Bronchial epithelial cell (primary cell): ENCODE results near the gene SH3BGRL. TPM values are rescaled to one million over a fixed set of nuclear protein-coding genes. Genes with fewer than 3 reads are reported as not detected.
"Not testable (repeated sequence)": the region's sequence is repeated elsewhere in the genome, so short reads cannot be mapped to it uniquely, and the experiment has no call there.

Source experiments
- DNase-seq: peaks from one replicate; pipeline ENCODE4 v3.0.0-alpha.2; 2010; ENCODE audit warnings: low read depth
- FAIRE-seq: peaks from 2 replicates; lab custom pipeline; 2011; peaks lifted over from hg19 to GRCh38; lab: Jason Lieb, UNC
- H3K27me3 ChIP-seq: 2 replicates; pipeline ENCODE4 v1.5.1; 2011; ENCODE audit warnings: low read length; ENCODE audit not compliant: control insufficient read depth, insufficient read depth
- H3K36me3 ChIP-seq: 2 replicates; pipeline ENCODE4 v1.5.1; 2011; ENCODE audit warnings: low read length; ENCODE audit not compliant: control insufficient read depth, insufficient read depth
- H3K4me3 ChIP-seq: 2 replicates; pipeline ENCODE4 v1.5.1; 2011; ENCODE audit warnings: mild to moderate bottlenecking, low read depth, low read length, control low read depth
- total RNA-seq: library from RNA; depleted of rRNA; stranded (reverse); fragments of >200 nt; gene quantifications from 2 replicates; pipeline ENCODE4 v1.2.1, GENCODE V29; 2014
- TF ChIP-seq, protein P1 (sequence below): IDR thresholded peaks from 2 replicates; pipeline ENCODE4 v1.5.1; 2011; ENCODE audit warnings: mild to moderate bottlenecking, moderate library complexity, low read length, control low read depth, inconsistent platforms; ENCODE audit not compliant: insufficient read depth, severe bottlenecking

The SH3BGRL gene
- total RNA-seq, 1 donor from 2014 or later: 7.9 TPM

DNA sequence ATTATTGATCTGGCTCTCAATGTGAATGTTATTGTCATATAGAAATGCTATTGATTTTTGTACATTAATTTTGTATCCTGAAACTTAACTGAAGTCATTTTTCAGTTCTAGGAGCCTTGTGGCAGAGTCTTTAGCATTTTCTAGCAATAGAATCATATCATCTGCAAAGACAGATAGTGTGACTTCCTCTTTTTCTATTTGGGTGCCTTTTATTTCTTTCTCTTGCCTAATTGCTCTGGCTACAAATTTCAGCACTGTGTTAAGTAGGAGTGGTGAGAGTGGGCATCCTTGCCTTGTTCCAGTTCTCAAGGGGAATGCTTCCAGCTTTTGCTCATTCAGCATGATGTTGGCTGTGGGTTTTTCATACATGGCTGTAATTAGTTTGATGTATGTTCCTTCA, 102.7 kb downstream of the SH3BGRL start:
- no peaks in the 10 kb centered on the region for H3K27me3 ChIP-seq
- FAIRE-seq (no peak), DNase-seq (no peak)
- TF ChIP-seq, protein P1, sequence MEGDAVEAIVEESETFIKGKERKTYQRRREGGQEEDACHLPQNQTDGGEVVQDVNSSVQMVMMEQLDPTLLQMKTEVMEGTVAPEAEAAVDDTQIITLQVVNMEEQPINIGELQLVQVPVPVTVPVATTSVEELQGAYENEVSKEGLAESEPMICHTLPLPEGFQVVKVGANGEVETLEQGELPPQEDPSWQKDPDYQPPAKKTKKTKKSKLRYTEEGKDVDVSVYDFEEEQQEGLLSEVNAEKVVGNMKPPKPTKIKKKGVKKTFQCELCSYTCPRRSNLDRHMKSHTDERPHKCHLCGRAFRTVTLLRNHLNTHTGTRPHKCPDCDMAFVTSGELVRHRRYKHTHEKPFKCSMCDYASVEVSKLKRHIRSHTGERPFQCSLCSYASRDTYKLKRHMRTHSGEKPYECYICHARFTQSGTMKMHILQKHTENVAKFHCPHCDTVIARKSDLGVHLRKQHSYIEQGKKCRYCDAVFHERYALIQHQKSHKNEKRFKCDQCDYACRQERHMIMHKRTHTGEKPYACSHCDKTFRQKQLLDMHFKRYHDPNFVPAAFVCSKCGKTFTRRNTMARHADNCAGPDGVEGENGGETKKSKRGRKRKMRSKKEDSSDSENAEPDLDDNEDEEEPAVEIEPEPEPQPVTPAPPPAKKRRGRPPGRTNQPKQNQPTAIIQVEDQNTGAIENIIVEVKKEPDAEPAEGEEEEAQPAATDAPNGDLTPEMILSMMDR: no peak
- H3K36me3 ChIP-seq: no peaks in the 10 kb centered on the region
- no peak overlapping the region for H3K4me3 ChIP-seq

DNA sequence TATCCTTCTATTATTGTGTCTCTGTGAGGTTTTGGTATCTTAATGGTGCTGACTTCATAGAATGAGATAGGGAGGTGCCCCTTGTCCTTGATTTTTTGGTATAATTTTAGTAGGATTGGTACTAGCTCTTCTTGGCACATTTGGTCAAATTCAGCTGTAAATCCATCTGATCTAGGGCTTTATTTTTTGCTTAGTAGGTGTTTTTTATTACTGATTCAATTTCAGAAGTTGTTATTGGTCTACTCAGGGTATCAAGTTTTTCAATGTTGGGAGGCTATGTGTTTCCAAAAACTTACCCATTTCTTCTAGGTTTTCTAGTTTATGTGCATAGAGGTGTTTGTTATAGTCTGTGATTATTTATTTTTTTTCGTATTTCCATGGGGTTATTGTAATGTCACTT, 103.3 kb downstream of the SH3BGRL start:
- no peak overlapping the region for H3K4me3 ChIP-seq
- no peak for DNase-seq
- no peaks in the 10 kb centered on the region for H3K36me3 ChIP-seq
- no peaks in the 10 kb centered on the region for H3K27me3 ChIP-seq
- no peak for FAIRE-seq
- TF ChIP-seq, protein P1: no peak

DNA sequence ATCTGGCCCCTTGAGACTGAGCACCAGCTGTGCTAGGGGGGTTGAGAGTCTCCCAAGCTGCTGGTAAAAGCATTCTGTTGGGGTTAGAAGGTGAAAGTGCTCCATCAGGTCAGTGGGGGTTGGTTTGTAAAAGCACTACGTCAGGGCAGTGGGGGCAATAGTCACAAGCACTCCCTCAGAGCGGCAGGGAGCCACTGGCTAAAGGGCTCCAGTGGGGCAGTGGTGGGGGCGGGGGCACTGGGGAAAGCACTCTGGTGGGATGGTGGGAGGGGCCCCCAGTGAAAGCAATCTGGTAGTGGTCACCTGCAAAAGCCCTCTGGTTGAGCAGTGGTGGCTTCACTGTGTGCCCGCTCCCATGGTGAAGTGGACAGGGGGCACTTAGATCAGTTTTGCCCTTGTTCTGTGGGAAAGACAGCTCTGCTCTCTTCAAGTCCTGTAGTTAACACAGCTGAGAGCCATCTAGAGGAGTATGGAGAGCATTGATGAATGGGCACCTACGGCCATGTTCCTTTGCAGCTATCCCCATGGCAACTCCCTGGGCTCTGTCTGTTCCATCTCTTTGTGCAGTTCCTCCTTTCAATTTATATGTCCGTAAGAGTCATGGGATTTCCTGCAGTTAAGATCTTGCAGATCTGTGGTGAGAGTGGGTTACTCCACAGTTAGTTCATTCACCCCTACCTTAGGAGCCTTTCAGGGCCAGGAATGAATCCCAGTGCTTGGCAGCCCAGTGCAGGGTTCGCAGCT, 106.4 kb downstream of the SH3BGRL start:
- no peak overlapping the region for H3K4me3 ChIP-seq
- no peaks in the 10 kb centered on the region for H3K36me3 ChIP-seq
- FAIRE-seq (no peak), DNase-seq (no peak)
- H3K27me3 ChIP-seq: no peaks in the 10 kb centered on the region
- TF ChIP-seq, protein P1: no peak

DNA sequence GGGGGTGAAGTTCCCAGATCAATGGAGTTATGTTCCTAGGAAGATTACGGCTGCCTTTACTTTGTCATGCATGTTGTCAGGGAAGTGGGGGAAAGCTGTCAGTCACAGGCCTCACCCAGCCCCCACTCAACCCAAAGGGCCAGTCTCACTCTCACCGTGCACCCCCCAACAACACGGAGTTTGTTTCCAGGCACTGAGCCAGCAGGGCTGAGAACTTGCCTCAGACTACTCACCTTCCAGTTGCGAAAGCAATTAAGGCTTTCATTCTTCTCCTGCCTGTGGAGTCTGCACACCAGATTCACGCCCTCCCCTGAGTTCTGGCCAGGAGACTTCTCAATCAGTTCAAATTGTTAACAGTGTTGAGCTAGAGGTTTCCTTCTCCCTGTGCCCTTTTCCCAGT, 114.3 kb downstream of the SH3BGRL start:
- no peaks in the 10 kb centered on the region for H3K27me3 ChIP-seq
- TF ChIP-seq, protein P1: no peak
- H3K36me3 ChIP-seq: no peaks in the 10 kb centered on the region
- no peak overlapping the region for H3K4me3 ChIP-seq
- DNase-seq: peak; percentile 39
- FAIRE-seq: no peak

DNA sequence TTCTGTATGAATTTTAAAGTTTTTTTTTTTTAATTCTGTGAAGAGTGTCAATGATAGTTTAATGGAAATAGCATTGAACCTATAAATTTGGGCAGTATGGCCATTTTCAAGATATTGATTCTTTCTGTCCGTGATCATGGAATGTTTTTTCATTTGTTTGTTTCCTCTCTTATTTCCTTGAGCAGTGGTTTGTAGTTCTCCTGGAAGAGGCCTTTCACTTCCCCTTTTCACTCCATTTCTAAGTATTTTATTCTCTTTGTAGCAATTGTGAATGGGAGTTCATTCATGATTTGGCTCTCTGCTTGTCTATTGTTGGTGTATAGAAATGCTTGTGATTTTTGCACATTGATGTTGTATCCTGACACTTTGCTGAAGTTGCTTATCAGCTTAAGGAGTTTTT, 129.8 kb downstream of the SH3BGRL start:
- not testable (repeated sequence) for H3K4me3 ChIP-seq, FAIRE-seq, H3K27me3 ChIP-seq, DNase-seq, H3K36me3 ChIP-seq

DNA sequence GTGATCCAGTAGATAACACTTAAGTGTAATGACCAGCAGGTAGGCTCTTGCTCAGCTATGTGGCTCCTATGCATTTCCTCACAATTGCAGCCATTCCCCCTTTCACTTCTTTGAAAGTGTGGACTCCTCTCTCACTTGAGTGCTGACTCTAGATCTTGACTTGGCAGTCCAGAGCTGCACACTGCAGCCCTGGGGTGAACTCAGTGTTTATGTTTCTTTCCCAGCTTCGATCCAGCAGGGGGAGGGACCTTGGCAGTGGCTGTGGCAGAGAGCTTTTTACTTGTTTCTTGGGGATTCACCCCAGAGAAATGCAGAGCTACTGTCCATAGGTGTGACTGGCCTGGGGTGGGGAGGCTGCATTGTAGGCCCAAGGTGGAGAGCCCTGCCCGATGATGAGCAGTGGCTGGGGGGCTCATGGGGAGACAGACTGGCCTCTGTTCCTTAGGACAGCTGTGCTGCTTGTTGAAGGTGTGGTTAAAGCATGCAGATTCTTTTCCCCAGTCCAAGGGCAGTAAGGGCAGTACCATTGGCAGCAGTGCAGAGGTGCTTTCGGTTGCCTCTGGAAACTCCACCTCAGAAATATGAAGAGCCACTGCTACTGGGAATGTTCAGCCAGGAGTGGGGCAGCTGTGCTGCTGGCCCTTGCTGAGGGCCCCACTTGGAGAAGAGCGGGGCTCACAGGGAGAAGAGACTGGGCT, 134.7 kb downstream of the SH3BGRL start:
- DNase-seq (no peak), FAIRE-seq (no peak)
- Histone ChIP-seq H3K4me3 (no peak overlapping the region), H3K27me3 (no peaks in the 10 kb centered on the region), H3K36me3 (no peaks in the 10 kb centered on the region)
- TF ChIP-seq, protein P1: no peak
